ENCODE results near the gene GFOD1.
"Not testable (repeated sequence)": the region's sequence is repeated elsewhere in the genome, so short reads cannot be mapped to it uniquely, and the experiment has no call there.

GFOD1 gene

GRCh38 chr6:13466304-13467215 is 20.8 kb downstream of the GFOD1 start:
- DNase-seq: no peak

GRCh38 chr6:13465734-13466133 is 21.7 kb downstream of the GFOD1 start:
- DNase-seq: no peak

- DNase-seq: no peak
Observed at GRCh38 chr6:13463941-13464340, 23.5 kb downstream of the GFOD1 start.

DNA sequence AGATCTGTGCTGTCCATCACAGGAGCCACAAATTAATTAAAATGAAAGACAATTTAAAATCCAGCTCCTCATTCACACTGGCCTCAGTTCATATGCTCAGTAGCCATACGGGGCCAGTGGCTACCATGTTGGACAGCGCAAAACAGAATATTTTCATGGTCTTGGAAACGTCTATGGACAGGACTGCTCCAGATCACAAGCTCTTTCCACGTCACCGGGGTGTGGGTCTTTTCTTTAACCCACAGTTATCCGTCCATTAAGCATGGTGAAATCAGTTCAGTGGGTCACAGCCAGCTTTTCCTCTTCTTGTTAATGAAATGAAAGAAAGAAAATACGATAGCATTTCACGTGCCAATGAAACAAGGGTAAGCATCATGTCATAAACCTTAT is 24.1 kb downstream of the GFOD1 start:
- no peak for DNase-seq

- no peak for DNase-seq
Observed at GRCh38 chr6:13462458-13463327, 24.7 kb downstream of the GFOD1 start.

DNA sequence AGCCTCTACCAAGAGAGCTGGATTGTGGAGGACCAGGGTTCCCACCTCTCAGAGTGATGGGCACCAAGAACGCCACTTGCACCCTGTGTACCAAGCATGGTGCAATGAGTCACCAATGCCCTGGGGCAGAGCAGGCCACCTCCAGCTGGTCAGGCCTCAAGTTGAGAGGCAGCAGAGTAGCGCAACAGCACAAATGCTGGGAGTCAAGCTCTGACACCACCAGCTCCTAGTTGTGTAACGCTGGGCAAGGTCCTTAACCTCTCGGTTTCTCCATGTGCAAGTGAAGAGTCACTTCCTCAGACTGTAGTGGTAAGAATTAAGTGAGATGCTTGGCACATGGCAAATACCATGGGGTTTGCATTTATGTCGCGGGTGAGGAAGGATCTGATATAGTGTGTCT is 25.6 kb downstream of the GFOD1 start:
- DNase-seq: no peak

DNA sequence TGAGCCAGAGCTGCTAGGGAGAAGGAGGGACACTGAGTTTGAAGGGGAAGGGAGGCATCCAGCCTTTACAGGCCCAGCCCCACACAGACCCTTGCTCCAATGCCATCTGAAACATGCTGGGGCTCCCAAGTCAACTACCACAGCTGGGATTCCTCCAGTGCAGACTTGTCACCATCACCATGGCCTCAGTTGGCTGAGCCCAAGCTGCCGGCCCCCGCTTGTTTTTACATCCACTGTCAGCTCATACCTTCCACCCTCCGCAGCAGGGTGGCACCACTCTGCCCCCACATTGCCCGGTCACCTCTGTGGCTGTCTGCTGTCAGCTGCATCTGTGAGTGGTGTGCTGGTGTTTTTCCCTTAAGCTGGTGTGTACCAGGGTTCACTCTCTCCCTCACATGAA is 26.1 kb downstream of the GFOD1 start:
- no peak for DNase-seq

- not testable (repeated sequence) for DNase-seq
Observed at GRCh38 chr6:13460289-13460688, 27.1 kb downstream of the GFOD1 start.

DNA sequence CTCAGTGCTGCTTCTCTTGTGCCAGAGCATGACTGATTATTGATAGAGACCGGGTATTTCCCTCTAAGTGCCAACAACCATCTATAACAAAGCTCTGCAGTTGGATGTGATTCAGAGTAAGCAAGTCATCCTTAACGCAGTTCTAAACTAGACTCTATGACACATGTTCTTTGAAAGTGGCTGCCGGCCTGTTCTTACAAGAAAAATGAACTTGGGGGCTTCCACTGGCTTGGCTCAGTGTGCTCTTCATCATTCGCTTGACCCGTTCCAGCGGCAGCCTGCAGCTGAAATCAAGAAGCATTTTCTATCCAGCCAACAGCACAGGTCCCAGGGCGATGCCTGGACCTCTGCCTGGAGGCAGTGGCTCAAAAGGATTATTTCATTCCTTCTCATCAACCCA is 29.8 kb downstream of the GFOD1 start:
- peak in 2 of 56 donors; percentile 12 to 20 for DNase-seq

DNA sequence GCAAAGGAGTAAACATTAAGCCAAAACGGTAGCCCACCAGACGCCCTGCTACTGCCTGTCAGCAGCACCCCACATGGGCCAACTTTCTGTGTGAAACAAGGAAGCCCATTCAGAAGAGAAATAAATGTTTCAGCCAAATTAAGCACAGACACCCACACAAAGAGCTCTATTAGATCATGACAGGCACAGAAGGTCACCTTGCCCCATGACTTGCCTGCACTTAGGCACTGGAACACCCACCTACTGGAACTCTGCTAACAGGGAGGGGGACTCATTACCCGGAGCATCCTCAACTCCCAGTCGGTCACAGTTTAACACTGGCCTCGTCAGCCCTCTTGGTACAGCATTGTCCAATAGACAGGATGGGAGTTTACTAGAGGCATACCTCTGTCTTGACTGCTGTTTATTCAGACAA is 31.8 kb downstream of the GFOD1 start:
- DNase-seq: peak in 21 of 56 donors; percentile 10 to 56 (median 25)

- peak in 51 of 56 donors; percentile 11 to 87 (median 62) for DNase-seq
Observed at GRCh38 chr6:13454286-13455221, 32.8 kb downstream of the GFOD1 start.

- DNase-seq: peak in 1 of 56 donors; percentile 31
Observed at GRCh38 chr6:13453771-13454251, 33.6 kb downstream of the GFOD1 start.

DNA sequence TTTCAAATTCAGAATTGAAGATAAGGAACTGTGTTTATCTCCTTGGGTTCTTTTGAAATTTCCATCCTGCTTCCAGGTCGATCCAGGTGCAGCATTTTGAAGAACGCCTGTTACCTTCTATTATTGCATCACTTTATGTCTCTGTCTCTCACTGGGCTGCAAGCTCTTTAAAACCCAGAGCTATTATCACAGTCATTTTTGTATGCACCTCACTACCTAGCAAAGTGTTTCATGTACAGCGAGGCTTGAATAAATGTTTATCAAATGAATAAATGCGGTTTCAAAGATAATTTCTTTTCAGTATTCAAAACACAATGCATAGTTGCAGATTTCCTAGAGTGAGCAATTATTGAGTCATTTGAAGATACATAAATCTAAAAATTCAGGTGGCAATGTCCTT is 34.2 kb downstream of the GFOD1 start:
- no peak for DNase-seq

- no peak for DNase-seq
Observed at GRCh38 chr6:13452346-13453117, 34.9 kb downstream of the GFOD1 start.

DNA sequence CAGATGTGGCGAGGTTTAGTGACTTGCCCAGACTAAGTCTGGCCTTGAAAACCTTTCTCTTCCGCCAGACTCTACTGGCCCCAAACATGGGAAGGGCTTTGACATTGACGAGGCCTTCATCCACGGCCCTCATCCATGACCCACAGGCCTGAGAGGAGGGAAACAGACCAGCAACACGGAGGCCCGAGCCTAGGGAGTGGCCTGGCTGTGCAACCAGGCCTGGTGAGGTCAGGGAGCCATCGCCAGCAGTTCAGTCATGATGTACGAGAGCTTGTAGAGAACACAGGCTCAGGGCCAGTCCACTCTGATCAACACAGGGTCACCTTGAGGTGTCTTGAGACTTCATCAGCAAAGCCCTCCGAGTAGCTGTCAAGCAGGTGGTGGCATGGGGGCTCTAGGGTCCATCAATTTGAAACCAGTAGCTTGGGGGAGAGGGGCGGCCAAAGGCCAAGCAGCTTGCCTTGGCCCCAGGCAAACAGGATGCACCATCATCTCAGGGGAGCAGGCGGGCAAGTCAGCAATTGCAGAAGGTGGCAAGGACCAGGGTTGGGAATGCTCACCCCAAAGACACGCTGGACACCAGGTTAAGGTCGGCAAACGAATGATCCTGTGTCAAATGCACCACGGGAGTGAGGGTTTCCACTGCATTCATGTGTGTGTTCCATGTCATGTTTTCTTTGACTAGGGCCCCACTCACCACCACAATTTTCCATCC is 36.1 kb downstream of the GFOD1 start:
- no peak for DNase-seq

DNA sequence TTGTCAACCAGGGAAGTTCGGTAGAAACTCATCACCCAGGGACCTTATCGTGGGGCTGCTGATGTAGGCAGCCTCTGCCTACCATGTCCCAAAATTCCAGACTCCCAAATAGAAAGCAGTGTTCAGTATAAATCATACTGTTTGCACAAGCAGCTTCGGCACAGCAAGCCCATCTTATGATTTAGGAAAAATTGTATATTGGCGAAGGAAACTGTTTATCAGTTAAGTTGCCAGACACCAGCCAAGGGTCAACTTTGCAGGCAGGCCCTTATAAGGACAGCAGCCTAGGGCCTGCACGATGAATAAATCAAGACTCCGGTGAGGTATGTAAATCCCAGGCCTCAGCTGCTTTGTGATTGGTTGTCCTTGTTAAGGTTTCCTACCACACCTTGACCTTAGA is 36.8 kb downstream of the GFOD1 start:
- DNase-seq: no peak

GRCh38 chr6:13447949-13448724 is 39.3 kb downstream of the GFOD1 start:
- DNase-seq: no peak

- no peak for DNase-seq
Observed at GRCh38 chr6:13446381-13446780, 41.0 kb downstream of the GFOD1 start.

GRCh38 chr6:13445744-13446115 is 41.7 kb downstream of the GFOD1 start:
- DNase-seq: no peak
